ENCODE data around the gene IL4I1. TPM values are rescaled to one million over a fixed set of nuclear protein-coding genes. Genes with fewer than 3 reads are reported as not detected.

IL4I1 gene
- polyA plus RNA-seq, 3 donors, result 5.6 to 7.6 (median 7.0) TPM

- H3K36me3 Mint-ChIP-seq, result peaks cover 70 to 74% of the 10 kb centered on the region in 2 donors
- H3K4me3 ChIP-seq (replicated peaks in 1 of 3; ENCODE audit: low read depth in 2 of 3, low read length in 3 of 3), result no peak overlapping the region
- peak overlapping the region in 1 of 2 donors; percentile 24 for H3K4me3 Mint-ChIP-seq
- WGBS (ENCODE audit: insufficient coverage), result 88% methylated on average over 3 of the region's 3 CpGs
- H3K9me3 ChIP-seq (replicated peaks in 1 of 2; ENCODE audit: control insufficient read depth in 1 of 2, insufficient read depth in 1 of 2, low read length in 2 of 2), result no peaks in the 10 kb centered on the region
- DNase-seq, result no peak
- H2AFZ ChIP-seq (ENCODE audit: insufficient read depth, low read depth, low read length, poor library complexity, severe bottlenecking), result no peak overlapping the region
- peaks cover 0 to 7% (median 0%) of the 10 kb centered on the region in 7 donors for H3K9me3 Mint-ChIP-seq
- no peak overlapping the region for H3K27ac ChIP-seq (ENCODE audit: low read depth in 1 of 2, low read length in 2 of 2)
- H3K79me2 ChIP-seq (ENCODE audit: insufficient read depth, low read length), result peaks cover 3% of the 10 kb centered on the region
- intact Hi-C loops (cut with micrococcal nuclease), result loop anchor here in 1 of 2 donors (5.0 kb wide), 1 partner anchor 43 kb away; the partner anchor contains the start of genes ATF5 and NUP62
- TF ChIP-seq CTCF (IDR thresholded peaks at IDR 0.05), result no peak
- peaks cover 2 to 12% (median 9%) of the 10 kb centered on the region in 3 donors for H3K27me3 Mint-ChIP-seq (ENCODE audit: low read depth in 3 of 3)
- peaks cover 49% of the 10 kb centered on the region for H4K20me1 ChIP-seq (ENCODE audit: insufficient read depth, low read length)
- H3K27ac Mint-ChIP-seq, result no peak overlapping the region
- no peaks in the 10 kb centered on the region for H3K27me3 ChIP-seq (ENCODE audit: control insufficient read depth in 2 of 2, insufficient read depth in 2 of 2, low read length in 2 of 2)
- no peak overlapping the region for H3K4me2 ChIP-seq (replicated peaks; ENCODE audit: extremely low read depth, low read length, poor library complexity, severe bottlenecking)
- H3K4me1 ChIP-seq (ENCODE audit: control insufficient read depth in 1 of 2, insufficient read depth in 2 of 2, low read length in 2 of 2), result peaks cover 2 to 3% of the 10 kb centered on the region in 2 donors
- H3K9ac ChIP-seq (ENCODE audit: insufficient read depth, low read length, poor library complexity, severe bottlenecking), result no peak overlapping the region
- peaks cover 6% of the 10 kb centered on the region for H3K4me1 Mint-ChIP-seq
- peaks cover 51 to 54% of the 10 kb centered on the region in 2 donors for H3K36me3 ChIP-seq (replicated peaks in 1 of 2; ENCODE audit: control insufficient read depth in 1 of 2, insufficient read depth in 2 of 2, low read length in 2 of 2)
Measured at GRCh38 chr19:49884760-49885159, 11.9 kb downstream of the IL4I1 start.

- no peak overlapping the region for H3K4me3 ChIP-seq (replicated peaks in 1 of 3; ENCODE audit: low read depth in 2 of 3, low read length in 3 of 3)
- H3K36me3 Mint-ChIP-seq, result peaks cover 70 to 74% of the 10 kb centered on the region in 2 donors
- no peak overlapping the region for H2AFZ ChIP-seq (ENCODE audit: insufficient read depth, low read depth, low read length, poor library complexity, severe bottlenecking)
- no peak overlapping the region for H3K27ac ChIP-seq (ENCODE audit: low read depth in 1 of 2, low read length in 2 of 2)
- H3K27me3 Mint-ChIP-seq (ENCODE audit: low read depth in 3 of 3), result peaks cover 2 to 6% (median 3%) of the 10 kb centered on the region in 3 donors
- H3K4me1 Mint-ChIP-seq, result peaks cover 3% of the 10 kb centered on the region
- no peak for TF ChIP-seq CTCF (IDR thresholded peaks at IDR 0.05)
- 96% methylated on average over 16 of the region's 18 CpGs for WGBS (ENCODE audit: insufficient coverage)
- no peak overlapping the region for H3K27ac Mint-ChIP-seq
- peaks cover 45% of the 10 kb centered on the region for H4K20me1 ChIP-seq (ENCODE audit: insufficient read depth, low read length)
- no peak overlapping the region for H3K9ac ChIP-seq (ENCODE audit: insufficient read depth, low read length, poor library complexity, severe bottlenecking)
- peaks cover 0 to 4% (median 0%) of the 10 kb centered on the region in 7 donors for H3K9me3 Mint-ChIP-seq
- no peak overlapping the region for H3K4me2 ChIP-seq (replicated peaks; ENCODE audit: extremely low read depth, low read length, poor library complexity, severe bottlenecking)
- no peaks in the 10 kb centered on the region for H3K9me3 ChIP-seq (replicated peaks in 1 of 2; ENCODE audit: control insufficient read depth in 1 of 2, insufficient read depth in 1 of 2, low read length in 2 of 2)
- intact Hi-C loops (cut with micrococcal nuclease), result no loop called here
- no peak for DNase-seq
- peaks cover 51 to 55% of the 10 kb centered on the region in 2 donors for H3K36me3 ChIP-seq (replicated peaks in 1 of 2; ENCODE audit: control insufficient read depth in 1 of 2, insufficient read depth in 2 of 2, low read length in 2 of 2)
- H3K4me1 ChIP-seq (ENCODE audit: control insufficient read depth in 1 of 2, insufficient read depth in 2 of 2, low read length in 2 of 2), result peaks cover 2 to 5% of the 10 kb centered on the region in 2 donors
- no peak overlapping the region for H3K4me3 Mint-ChIP-seq
- H3K27me3 ChIP-seq (ENCODE audit: control insufficient read depth in 2 of 2, insufficient read depth in 2 of 2, low read length in 2 of 2), result no peaks in the 10 kb centered on the region
- H3K79me2 ChIP-seq (ENCODE audit: insufficient read depth, low read length), result peaks cover 3% of the 10 kb centered on the region
Measured at GRCh38 chr19:49884109-49884508, 12.6 kb downstream of the IL4I1 start.
